ENCODE results near the gene CTSD.
A peak's percentile ranks its signal among the peaks of the same experiment; 100 is the strongest.
"Not testable (repeated sequence)": the region's sequence is repeated elsewhere in the genome, so short reads cannot be mapped to it uniquely, and the experiment has no call there.

The CTSD gene

DNA sequence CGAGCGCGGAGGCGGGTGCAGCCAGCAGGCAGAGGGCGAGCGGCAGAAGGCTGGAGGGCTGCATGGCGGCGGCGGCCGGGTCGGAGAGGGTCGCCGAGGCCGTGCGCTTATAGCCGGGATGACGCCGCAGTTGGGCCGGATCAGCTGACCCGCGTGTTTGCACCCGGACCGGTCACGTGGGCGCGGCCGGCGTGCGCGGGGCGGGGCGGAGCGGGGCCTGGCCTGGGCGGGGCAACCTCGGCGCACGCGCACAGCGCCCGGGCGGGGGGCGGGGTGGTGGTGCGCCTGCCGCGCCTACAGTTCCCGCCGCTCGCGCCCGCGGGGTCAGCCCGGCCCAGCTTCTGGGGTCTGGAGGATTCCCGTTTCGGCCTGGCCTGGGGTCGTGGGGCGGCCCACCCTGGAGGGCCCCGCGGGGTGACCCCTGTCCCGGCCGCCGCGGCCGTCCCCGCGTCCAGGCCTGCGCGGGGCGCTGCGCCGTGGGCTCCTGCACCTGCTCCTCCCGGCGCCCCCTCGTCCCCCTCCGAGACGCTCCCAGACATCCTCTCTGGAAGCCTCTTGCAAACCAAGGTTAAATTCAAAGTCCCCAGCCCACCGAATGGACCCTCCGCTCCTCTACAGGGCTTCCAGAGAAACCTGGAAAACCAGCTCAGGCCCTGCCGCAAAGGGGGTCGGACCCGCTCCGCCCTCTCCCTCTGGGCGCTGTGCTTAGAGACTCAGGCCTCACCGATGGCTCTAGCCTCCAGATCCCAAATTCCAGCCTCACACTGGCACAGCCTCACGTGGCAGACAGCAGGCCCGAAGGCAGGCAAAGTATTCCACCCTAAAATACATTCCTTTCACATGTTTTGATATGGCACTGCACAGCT is at the start of gene CTSD:
Gene CTSD (minus strand): TSS at position 132 of the 866 bp plus-strand sequence. CDS start 68 bp downstream, at position 64.
- Histone ChIP-seq H3K36me3 (ENCODE audit: control insufficient read depth, insufficient read depth, low read length) (peaks cover 22% of the 10 kb centered on the region), H3K4me3 (ENCODE audit: low read length) (peak within 1 kb of the TSS; percentile 79), H3K9me3 (ENCODE audit: control insufficient read depth, low read length) (no peaks in the 10 kb centered on the region), H3K9ac (ENCODE audit: low read length) (peak within 1 kb of the TSS; percentile 94), H3K27me3 (ENCODE audit: control insufficient read depth, insufficient read depth, low read length) (no peaks in the 10 kb centered on the region), H3K4me1 (ENCODE audit: control insufficient read depth, insufficient read depth, low read length) (peaks cover 47% of the 10 kb centered on the region)

DNA sequence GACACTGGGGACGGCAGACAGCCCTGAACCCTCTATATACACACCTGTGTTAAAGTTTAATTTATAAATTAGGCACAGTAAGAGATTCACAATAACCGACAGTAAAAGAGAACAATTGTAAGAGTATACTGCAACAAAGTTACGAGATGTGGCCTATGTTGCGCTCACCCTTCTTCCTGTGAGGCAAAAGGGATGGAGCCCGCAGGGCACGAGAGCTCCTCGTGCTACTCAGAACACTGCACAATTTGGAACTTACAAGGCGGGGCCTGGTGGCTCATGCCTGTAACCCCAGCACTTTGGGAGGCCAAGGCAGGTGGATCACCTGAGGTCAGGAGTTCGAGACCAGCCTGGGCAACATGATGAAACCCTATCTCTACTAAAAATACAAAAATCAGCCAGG is 49.6 kb upstream of the CTSD start:
- H3K9ac ChIP-seq (ENCODE audit: low read length): not testable (repeated sequence)

DNA sequence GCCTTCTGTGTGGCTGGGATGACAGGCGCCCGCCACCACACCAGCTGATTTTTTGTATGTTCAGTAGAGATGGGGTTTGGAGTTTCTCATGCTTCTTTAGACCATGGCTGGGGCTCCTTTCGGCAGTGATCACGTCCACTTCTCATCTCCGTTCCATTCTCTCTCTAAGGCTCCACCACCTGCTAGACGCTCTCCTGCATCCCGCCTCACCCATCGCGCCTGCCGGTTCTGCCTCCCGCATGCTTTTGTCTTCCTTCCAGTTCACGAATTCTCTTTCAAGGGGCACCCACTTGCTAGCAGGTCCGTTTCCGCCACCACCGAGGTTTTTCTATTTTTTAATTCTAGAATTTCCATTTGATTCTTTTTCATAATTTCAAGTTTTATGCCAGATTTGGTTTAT is 49.1 kb upstream of the CTSD start:
- Histone ChIP-seq H3K4me1 (ENCODE audit: control insufficient read depth, insufficient read depth, low read length) (peaks cover 1% of the 10 kb centered on the region), H3K9ac (ENCODE audit: low read length) (no peak overlapping the region), H3K36me3 (ENCODE audit: control insufficient read depth, insufficient read depth, low read length) (no peaks in the 10 kb centered on the region), H3K27me3 (ENCODE audit: control insufficient read depth, insufficient read depth, low read length) (no peaks in the 10 kb centered on the region), H3K9me3 (ENCODE audit: control insufficient read depth, low read length) (peaks cover 2% of the 10 kb centered on the region), H3K4me3 (ENCODE audit: low read length) (no peak overlapping the region)

More for the DNA sequence above, 49.6 kb upstream of the CTSD start:
- not testable (repeated sequence) for H3K9me3 ChIP-seq (ENCODE audit: control insufficient read depth, low read length); H3K4me1 ChIP-seq (ENCODE audit: control insufficient read depth, insufficient read depth, low read length); H3K36me3 ChIP-seq (ENCODE audit: control insufficient read depth, insufficient read depth, low read length); H3K27me3 ChIP-seq (ENCODE audit: control insufficient read depth, insufficient read depth, low read length); H3K4me3 ChIP-seq (ENCODE audit: low read length)

DNA sequence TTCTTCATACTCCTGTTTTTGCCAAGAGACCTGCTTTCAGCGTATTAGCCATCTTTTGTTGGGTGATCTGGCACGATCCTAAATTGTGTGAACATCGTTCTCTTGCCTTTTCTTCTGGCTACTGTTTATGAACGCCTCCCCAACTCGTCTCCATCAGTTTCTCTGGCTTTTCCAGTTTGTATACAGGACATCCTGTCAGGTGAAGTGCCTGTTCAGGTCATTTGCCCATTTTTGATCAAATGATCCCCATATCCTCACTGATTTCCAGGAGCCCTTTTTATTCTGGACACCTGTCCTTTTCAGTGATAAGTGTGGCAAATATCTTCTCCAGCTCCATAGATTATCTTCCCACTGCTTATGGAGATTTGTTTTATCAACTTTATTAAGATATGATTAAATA is 48.5 kb upstream of the CTSD start:
- Histone ChIP-seq H3K9ac (ENCODE audit: low read length) (no peak overlapping the region), H3K9me3 (ENCODE audit: control insufficient read depth, low read length) (no peaks in the 10 kb centered on the region), H3K4me1 (ENCODE audit: control insufficient read depth, insufficient read depth, low read length) (peaks cover 6% of the 10 kb centered on the region), H3K27me3 (ENCODE audit: control insufficient read depth, insufficient read depth, low read length) (no peaks in the 10 kb centered on the region), H3K4me3 (ENCODE audit: low read length) (no peak overlapping the region), H3K36me3 (ENCODE audit: control insufficient read depth, insufficient read depth, low read length) (no peaks in the 10 kb centered on the region)

DNA sequence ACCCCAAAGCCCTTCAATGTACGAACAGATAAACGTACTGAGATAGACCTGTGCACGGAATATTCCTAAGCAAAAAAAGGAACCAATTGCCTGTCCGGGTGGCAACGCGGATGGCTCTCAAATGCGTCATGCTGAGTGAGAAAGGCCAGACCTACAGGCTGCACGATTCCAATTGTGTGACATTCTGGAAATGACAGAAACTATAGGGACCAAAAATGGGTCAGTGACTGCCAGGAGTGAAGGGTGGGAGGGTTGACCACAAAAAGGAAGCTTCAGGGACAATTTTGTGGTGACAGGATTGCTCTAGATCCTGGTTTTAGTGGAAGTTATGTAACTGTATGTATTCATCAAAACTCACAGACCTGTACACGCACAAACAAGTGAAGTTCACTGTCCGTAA is 47.0 kb upstream of the CTSD start:
- Histone ChIP-seq H3K36me3 (ENCODE audit: control insufficient read depth, insufficient read depth, low read length) (no peaks in the 10 kb centered on the region), H3K4me1 (ENCODE audit: control insufficient read depth, insufficient read depth, low read length) (peaks cover 6% of the 10 kb centered on the region), H3K4me3 (ENCODE audit: low read length) (no peak overlapping the region), H3K9me3 (ENCODE audit: control insufficient read depth, low read length) (no peaks in the 10 kb centered on the region), H3K9ac (ENCODE audit: low read length) (no peak overlapping the region), H3K27me3 (ENCODE audit: control insufficient read depth, insufficient read depth, low read length) (no peaks in the 10 kb centered on the region)

DNA sequence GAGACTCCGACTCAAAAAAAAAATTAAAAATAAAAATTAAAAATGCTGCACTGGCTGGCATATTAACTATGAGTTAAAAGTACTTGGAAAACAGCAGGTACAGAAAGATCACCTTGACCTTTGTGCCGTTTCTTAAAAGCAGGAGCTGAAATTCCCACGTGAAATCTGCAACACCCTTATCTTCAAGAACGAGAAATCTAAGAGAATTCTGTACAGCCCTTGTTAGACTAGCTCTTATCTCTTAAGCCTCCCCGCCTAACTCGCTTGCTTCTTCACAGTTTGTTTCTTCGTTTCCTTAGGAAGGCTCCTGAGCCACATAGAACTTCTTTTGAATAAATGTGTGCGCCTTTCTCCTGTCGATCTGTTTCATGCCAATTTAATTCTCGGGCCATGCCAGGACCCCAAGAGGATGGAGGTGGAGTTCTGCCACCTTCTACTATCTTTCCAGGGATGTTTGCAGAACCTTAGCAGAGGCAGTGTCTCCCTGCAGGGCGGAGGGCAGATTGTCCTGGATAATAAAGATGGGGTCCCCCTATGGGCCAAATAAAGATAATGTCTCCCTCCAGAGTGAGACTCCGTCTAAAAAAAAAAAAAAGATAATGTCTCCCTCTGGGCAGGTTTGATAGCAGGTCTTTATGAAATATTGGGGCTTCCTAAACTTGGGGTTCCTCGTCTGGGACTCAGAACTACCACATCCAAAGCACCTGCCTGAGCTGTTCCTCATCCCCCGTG is 43.7 kb upstream of the CTSD start:
- Histone ChIP-seq H3K4me3 (ENCODE audit: low read length) (no peak overlapping the region), H3K36me3 (ENCODE audit: control insufficient read depth, insufficient read depth, low read length) (no peaks in the 10 kb centered on the region), H3K9ac (ENCODE audit: low read length) (no peak overlapping the region), H3K9me3 (ENCODE audit: control insufficient read depth, low read length) (no peaks in the 10 kb centered on the region), H3K27me3 (ENCODE audit: control insufficient read depth, insufficient read depth, low read length) (no peaks in the 10 kb centered on the region), H3K4me1 (ENCODE audit: control insufficient read depth, insufficient read depth, low read length) (peaks cover 6% of the 10 kb centered on the region)

DNA sequence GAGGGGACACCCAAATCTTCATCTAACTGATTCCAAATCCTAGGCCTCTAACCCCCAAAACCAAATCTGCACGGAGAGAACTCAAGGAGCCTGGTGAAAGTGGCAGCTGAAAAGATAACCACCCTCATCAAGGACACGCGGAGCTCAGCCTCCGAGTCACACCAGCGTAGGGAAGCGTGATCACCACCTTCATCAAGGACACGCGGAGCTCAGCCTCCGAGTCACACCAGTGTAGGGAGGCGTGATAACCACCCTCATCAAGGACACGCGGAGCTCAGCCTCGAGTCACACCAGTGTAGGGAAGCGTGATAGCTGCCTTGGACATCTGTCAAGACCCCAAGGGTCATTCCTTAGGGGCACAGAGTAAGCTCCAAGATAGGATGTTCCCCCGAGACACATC is 41.8 kb upstream of the CTSD start:
- Histone ChIP-seq H3K36me3 (ENCODE audit: control insufficient read depth, insufficient read depth, low read length) (no peaks in the 10 kb centered on the region), H3K9ac (ENCODE audit: low read length) (no peak overlapping the region), H3K9me3 (ENCODE audit: control insufficient read depth, low read length) (no peaks in the 10 kb centered on the region), H3K4me1 (ENCODE audit: control insufficient read depth, insufficient read depth, low read length) (peaks cover 6% of the 10 kb centered on the region), H3K27me3 (ENCODE audit: control insufficient read depth, insufficient read depth, low read length) (no peaks in the 10 kb centered on the region), H3K4me3 (ENCODE audit: low read length) (no peak overlapping the region)

DNA sequence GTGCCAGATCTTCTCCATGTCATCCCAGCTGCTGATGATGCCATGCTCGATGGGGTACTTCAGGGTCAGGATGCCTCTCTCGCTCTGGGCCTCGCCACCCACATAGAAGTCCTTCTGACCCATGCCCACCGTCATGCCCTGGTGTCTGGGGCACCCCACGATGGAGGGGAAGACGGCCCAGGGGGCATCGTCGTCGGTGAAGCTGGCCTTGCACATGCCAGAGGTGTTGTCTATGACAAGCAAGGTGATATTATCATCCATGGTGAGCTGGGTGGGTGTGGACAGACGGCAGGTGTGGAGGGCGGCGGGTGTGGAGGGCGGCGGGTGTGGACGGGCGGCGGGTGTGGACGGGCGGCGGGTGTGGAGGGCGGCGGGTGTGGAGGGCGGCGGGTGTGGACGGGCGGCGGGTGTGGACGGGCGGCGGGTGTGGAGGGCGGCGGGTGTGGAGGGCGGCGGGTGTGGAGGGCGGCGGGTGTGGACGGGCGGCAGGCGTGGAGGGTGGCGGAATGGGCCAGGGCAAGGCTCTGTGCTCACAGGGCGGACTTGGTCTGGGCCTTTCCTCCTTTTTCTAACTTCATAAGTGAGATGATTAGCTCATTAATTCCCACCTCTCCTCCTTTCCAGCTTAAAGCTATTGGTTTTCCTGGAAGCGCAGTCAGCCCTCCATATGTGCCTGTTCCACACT is 40.2 kb upstream of the CTSD start:
- H3K9ac ChIP-seq (ENCODE audit: low read length); H3K9me3 ChIP-seq (ENCODE audit: control insufficient read depth, low read length); H3K4me3 ChIP-seq (ENCODE audit: low read length); H3K4me1 ChIP-seq (ENCODE audit: control insufficient read depth, insufficient read depth, low read length); H3K36me3 ChIP-seq (ENCODE audit: control insufficient read depth, insufficient read depth, low read length); H3K27me3 ChIP-seq (ENCODE audit: control insufficient read depth, insufficient read depth, low read length): not testable (repeated sequence)

DNA sequence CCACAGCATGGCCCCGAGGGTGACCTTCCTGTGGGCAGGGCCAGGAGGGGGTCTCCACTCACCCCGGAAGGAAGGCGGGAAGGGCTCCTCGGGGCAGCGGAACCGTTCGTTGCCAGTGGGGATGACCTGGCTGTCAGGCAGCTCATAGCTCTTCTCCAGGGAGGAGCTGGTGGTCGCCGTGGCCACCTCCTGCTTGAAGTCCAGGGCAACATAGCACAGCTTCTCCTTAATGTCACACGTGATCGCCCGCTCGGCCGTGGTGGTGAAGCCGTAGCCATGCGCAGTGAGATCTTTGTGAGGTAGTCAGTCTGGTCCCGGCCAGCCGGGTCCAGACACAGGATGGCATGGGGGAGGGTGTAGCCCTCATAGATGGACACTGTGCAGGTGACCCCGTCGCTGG is 39.5 kb upstream of the CTSD start:
- no peak overlapping the region for H3K9ac ChIP-seq (ENCODE audit: low read length)

DNA sequence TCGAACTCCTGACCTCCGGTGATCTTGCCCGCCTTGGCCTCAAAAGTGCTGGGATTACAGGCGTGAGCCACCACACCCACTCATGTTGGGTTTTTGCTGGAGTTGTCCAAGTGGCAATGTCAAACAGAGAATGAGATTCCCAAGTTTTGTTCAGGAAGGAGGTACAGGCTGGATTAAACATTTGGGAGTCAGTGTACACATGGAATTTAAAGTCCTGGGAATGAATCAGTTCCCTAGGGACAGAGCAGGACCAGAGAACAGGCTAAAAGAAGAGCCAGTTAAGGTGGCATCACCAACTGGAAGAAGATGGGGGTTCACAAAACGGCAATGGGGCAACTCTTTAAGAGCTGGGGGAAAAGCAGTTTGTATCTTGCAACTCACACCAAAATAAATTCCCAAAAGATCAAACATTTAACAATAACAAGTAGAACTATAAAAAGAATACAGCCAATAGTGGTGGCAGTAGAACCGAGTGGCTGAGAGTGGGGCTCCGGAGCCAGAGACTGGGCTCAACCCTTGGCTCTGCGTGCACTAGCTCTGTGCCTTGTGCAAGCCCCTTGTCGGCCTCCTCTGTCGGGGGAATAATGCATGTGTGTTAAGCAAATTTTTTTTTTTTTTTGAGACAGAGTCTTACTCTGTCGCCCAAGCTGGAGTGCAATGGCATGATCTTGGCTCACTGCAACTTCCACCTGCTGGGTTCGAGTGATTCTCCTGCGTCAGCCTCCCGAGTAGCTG is 33.8 kb upstream of the CTSD start:
- Histone ChIP-seq H3K9me3 (ENCODE audit: control insufficient read depth, low read length) (no peaks in the 10 kb centered on the region), H3K4me3 (ENCODE audit: low read length) (no peak overlapping the region), H3K4me1 (ENCODE audit: control insufficient read depth, insufficient read depth, low read length) (no peaks in the 10 kb centered on the region), H3K9ac (ENCODE audit: low read length) (no peak overlapping the region), H3K27me3 (ENCODE audit: control insufficient read depth, insufficient read depth, low read length) (no peaks in the 10 kb centered on the region), H3K36me3 (ENCODE audit: control insufficient read depth, insufficient read depth, low read length) (no peaks in the 10 kb centered on the region)

More for the DNA sequence above, 39.5 kb upstream of the CTSD start:
- Histone ChIP-seq H3K4me1 (ENCODE audit: control insufficient read depth, insufficient read depth, low read length) (peaks cover 6% of the 10 kb centered on the region), H3K4me3 (ENCODE audit: low read length) (no peak overlapping the region), H3K36me3 (ENCODE audit: control insufficient read depth, insufficient read depth, low read length) (no peaks in the 10 kb centered on the region), H3K9me3 (ENCODE audit: control insufficient read depth, low read length) (no peaks in the 10 kb centered on the region), H3K27me3 (ENCODE audit: control insufficient read depth, insufficient read depth, low read length) (no peaks in the 10 kb centered on the region)

DNA sequence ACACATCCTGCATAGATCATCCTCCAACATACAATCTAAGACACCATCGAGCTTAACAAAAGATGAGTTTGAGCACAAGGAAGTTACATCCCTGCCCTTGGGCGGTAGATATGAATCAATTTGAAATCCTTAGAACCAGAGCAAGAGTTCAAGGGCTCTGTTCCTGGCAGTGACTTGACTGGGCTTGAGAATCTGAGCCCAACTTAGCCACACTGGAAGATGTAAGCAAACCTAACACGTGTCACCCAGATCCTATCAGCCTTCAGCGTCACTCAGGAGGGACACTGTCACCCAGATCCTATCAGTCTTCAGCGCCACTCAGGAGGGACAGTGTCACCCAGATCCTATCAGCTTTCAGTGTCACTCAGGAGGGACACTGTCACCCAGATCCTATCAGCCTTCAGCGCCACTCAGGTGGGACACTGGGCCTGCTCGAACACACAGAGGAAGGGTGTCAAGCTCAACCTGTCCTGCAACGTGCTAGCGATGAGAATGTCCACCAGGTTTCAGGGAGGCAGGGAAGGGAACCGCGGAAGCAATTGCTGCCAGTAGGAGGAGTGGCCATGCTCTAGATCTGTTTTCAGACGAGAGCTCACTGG is 32.8 kb upstream of the CTSD start:
- H3K9ac ChIP-seq (ENCODE audit: low read length): no peak overlapping the region
- no peaks in the 10 kb centered on the region for H3K27me3 ChIP-seq (ENCODE audit: control insufficient read depth, insufficient read depth, low read length)
- no peaks in the 10 kb centered on the region for H3K9me3 ChIP-seq (ENCODE audit: control insufficient read depth, low read length)
- no peak overlapping the region for H3K4me3 ChIP-seq (ENCODE audit: low read length)
- no peaks in the 10 kb centered on the region for H3K36me3 ChIP-seq (ENCODE audit: control insufficient read depth, insufficient read depth, low read length)
- no peaks in the 10 kb centered on the region for H3K4me1 ChIP-seq (ENCODE audit: control insufficient read depth, insufficient read depth, low read length)

Data from mucosa of stomach (tissue), 1 donor.